Measurements from ENCODE around the gene SPOP.

The SPOP gene

DNA sequence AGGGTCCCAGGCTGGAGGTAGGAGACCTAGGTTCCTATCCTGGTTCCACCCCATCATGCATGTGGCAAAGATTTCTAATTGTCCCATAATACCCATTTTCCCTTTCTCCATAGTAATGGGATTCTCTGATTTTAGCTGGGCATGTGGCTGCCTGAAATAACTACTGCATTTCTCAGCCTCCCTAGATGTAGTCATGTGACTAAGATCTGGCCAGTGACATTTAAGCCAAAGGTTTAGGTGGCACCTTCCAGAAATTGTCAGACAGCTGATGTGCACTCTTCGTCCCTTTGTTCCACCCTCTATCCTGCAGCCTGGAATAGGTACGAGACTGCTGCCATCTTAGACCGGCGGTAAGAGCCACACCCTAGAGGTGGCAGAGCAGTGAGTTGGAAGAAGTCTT is 94.0 kb downstream of the SPOP start:
- H3K9ac ChIP-seq, result no peak overlapping the region

DNA sequence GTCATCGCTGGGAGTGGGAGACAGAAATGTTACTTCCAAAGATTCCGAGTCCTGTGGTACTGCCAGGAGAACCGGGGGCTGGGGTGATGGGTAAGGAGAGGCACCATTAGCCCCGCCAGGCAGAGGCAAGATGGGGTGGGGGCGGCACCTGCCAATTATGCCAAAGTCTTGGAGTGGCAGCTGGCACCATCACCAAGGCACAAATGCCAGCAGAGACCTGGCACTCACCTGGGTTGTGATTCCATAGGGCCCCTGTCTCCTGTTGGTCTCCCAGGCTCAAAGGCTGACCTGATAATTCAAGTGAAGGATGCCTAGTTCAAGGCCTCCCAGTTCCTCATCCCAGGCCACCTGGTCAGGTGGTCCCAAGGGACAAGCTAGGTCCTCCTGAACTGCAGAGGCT is 94.7 kb downstream of the SPOP start:
- Histone ChIP-seq H3K9me3 (ENCODE audit: control insufficient read depth, low read length) (no peaks in the 10 kb centered on the region), H3K9ac (no peak overlapping the region), H3K36me3 (ENCODE audit: control insufficient read depth, insufficient read depth, low read length) (no peaks in the 10 kb centered on the region), H3K79me2 (no peaks in the 10 kb centered on the region), H3K4me1 (no peaks in the 10 kb centered on the region), H3K27ac (no peak overlapping the region), H3K4me2 (ENCODE audit: low read length) (no peak overlapping the region), H2AFZ (no peak overlapping the region), H3K4me3 (ENCODE audit: low read depth, low read length) (no peak overlapping the region), H3K27me3 (ENCODE audit: control insufficient read depth, insufficient read depth, low read length) (no peaks in the 10 kb centered on the region)
- TF ChIP-seq CTCF (IDR thresholded peaks at IDR 0.05), result no peak

More for the DNA sequence above, 94.0 kb downstream of the SPOP start:
- Histone ChIP-seq H2AFZ (no peak overlapping the region), H3K4me1 (no peaks in the 10 kb centered on the region), H3K79me2 (no peaks in the 10 kb centered on the region), H3K27me3 (ENCODE audit: control insufficient read depth, insufficient read depth, low read length) (no peaks in the 10 kb centered on the region), H3K4me2 (ENCODE audit: low read length) (no peak overlapping the region), H3K27ac (no peak overlapping the region), H3K4me3 (ENCODE audit: low read depth, low read length) (no peak overlapping the region), H3K36me3 (ENCODE audit: control insufficient read depth, insufficient read depth, low read length) (no peaks in the 10 kb centered on the region), H3K9me3 (ENCODE audit: control insufficient read depth, low read length) (no peaks in the 10 kb centered on the region)
- no peak for TF ChIP-seq CTCF (IDR thresholded peaks at IDR 0.05)

DNA sequence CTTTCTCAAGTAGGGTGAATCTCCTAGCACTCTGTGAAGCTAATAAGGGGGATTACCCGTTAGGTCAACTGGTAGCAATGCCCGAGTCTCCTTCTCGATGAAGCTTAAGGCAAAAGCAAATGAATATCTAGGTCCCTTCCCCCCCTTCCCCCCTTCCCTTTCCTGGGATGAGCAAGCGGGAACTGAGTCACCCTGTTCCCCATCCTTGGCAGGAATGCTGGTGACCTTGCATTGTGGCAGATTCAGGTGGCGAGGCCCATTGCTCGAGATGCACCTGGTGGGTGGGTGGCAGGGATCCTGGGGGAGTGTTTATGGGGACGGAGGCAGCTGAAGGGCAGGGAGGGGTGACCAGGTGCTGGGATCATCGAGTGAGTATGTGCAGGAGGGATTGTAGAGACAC is 95.1 kb downstream of the SPOP start:
- no peaks in the 10 kb centered on the region for H3K27me3 ChIP-seq (ENCODE audit: control insufficient read depth, insufficient read depth, low read length)
- no peak overlapping the region for H2AFZ ChIP-seq
- no peaks in the 10 kb centered on the region for H3K36me3 ChIP-seq (ENCODE audit: control insufficient read depth, insufficient read depth, low read length)
- H3K27ac ChIP-seq, result no peak overlapping the region
- no peaks in the 10 kb centered on the region for H3K4me1 ChIP-seq
- no peaks in the 10 kb centered on the region for H3K79me2 ChIP-seq
- no peaks in the 10 kb centered on the region for H3K9me3 ChIP-seq (ENCODE audit: control insufficient read depth, low read length)
- no peak for TF ChIP-seq CTCF (IDR thresholded peaks at IDR 0.05)
- no peak overlapping the region for H3K4me2 ChIP-seq (ENCODE audit: low read length)
- no peak overlapping the region for H3K4me3 ChIP-seq (ENCODE audit: low read depth, low read length)
- no peak overlapping the region for H3K9ac ChIP-seq

DNA sequence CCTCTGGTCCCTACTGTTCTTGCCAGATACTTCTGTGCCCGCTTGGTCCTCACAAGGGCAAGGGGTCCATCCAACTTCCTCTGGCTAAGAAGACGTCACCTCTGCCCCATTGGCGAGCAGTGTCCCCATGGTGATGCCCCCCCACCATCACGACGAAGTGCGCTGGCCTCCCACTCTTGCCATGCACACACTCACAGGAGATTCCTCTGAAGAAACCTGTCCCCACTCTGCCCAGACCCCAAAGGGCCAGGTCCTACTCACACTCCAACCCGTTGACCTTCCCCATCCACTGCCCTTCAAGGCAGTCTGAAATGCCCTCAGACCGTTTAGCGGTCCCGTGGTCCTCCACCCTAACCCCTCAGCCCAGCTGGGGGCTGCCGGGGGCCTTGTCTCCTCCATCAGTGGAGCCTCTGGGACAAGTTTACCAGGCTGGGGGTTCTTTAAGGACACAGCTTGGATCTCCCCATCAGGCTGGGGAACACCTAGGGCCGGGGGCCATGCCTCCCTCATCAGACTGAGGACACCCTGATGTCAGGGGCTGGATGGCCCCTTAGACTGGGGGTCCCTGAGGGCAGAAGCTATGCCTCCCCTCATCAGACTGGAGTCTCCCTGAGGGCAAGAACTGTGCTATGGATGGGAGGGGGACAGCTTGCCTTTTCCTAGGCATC is 95.7 kb downstream of the SPOP start:
- Histone ChIP-seq H2AFZ (no peak overlapping the region), H3K36me3 (ENCODE audit: control insufficient read depth, insufficient read depth, low read length) (no peaks in the 10 kb centered on the region), H3K4me2 (ENCODE audit: low read length) (no peak overlapping the region), H3K9me3 (ENCODE audit: control insufficient read depth, low read length) (no peaks in the 10 kb centered on the region), H3K27me3 (ENCODE audit: control insufficient read depth, insufficient read depth, low read length) (no peaks in the 10 kb centered on the region), H3K27ac (no peak overlapping the region), H3K79me2 (no peaks in the 10 kb centered on the region), H3K9ac (no peak overlapping the region), H3K4me3 (ENCODE audit: low read depth, low read length) (no peak overlapping the region), H3K4me1 (no peaks in the 10 kb centered on the region)
- TF ChIP-seq CTCF (IDR thresholded peaks at IDR 0.05), result no peak

DNA sequence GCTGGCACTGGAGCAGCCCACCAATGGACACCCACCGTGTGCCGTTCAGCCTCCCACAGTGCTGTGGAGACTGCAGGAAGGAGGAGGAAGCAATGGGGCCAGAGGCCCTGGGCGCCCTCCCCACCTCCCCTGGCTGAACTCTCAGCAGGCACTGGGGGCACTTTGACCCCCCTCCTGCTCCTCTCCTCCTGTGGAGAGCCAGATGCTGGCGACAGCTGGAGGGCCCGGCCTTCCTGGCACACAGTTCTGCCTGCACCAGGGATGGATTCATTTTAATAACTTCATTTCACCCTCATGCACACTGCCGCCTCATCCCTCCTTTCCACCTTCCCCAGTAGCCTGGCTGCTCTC is 96.3 kb downstream of the SPOP start:
- no peaks in the 10 kb centered on the region for H3K9me3 ChIP-seq (ENCODE audit: control insufficient read depth, low read length)
- no peak overlapping the region for H3K27ac ChIP-seq
- no peak overlapping the region for H2AFZ ChIP-seq
- no peaks in the 10 kb centered on the region for H3K79me2 ChIP-seq
- H3K27me3 ChIP-seq (ENCODE audit: control insufficient read depth, insufficient read depth, low read length), result no peaks in the 10 kb centered on the region
- no peaks in the 10 kb centered on the region for H3K4me1 ChIP-seq
- H3K36me3 ChIP-seq (ENCODE audit: control insufficient read depth, insufficient read depth, low read length), result no peaks in the 10 kb centered on the region
- no peak overlapping the region for H3K4me3 ChIP-seq (ENCODE audit: low read depth, low read length)
- no peak for TF ChIP-seq CTCF (IDR thresholded peaks at IDR 0.05)
- no peak overlapping the region for H3K4me2 ChIP-seq (ENCODE audit: low read length)
- no peak overlapping the region for H3K9ac ChIP-seq
